ENCODE results near the gene OXTR.

Gene OXTR
- 0.44 to 0.99 (median 0.77) reads per million in 3 experiments for total RNA-seq

DNA sequence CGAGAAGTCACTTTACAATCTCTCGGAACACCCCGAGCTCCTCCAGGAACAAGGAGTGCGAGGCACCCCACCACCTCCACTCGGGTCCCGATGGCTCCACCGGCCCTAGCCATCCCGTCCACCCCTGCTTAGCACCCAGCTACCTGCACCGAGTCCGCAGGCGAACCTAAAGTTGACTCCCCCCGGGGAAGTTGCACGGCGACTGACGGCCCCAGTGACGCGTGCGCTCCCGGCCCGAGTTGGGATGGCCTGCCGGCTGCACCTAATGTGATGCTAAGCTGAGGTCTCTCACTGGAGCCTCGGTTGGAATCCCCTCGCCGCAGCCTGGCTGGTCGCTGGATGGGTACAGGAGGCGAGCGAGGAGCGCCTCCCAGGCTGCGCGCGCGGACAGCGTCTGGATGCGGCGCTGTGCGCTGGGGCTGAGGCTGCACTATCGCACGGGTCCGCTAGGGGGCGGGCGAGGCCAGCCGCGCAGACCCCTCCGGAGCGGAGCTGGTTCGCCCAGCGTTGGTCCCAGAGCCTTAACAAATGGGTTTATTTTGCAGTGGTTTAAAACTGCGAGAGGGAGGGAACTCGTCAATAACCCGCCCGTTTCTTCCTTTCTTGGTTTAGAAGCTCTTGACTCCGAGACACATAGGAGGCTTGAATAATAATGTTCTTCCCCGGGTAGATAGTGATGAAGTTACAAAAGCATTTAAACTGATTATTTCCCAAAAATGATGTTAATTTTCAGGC is at the start of gene OXTR:
Gene OXTR (minus strand): TSS at position 526 of the 735 bp plus-strand sequence. CDS start 1,426 bp downstream, outside the sequence.
- DNase-seq, result no peak

DNA sequence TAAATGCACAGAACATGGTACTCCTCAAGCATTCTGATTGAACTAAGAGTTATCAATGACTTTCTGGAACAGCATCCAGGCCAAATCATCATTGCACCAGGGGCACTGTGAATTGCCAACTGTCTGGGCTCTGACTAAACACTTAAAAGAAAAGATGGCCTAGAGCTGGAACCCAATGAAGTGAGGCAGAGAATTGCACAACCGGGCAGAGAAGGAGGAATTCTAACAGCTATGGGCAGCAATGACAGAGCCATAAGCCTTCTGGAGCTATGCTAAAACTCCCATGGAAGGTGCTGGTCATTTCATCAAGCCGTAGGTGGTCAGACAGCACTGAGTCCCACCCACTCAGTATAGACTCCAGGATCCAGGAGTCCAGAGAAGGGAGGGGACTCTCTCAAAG is 48.1 kb upstream of the OXTR start:
- DNase-seq, result no peak

DNA sequence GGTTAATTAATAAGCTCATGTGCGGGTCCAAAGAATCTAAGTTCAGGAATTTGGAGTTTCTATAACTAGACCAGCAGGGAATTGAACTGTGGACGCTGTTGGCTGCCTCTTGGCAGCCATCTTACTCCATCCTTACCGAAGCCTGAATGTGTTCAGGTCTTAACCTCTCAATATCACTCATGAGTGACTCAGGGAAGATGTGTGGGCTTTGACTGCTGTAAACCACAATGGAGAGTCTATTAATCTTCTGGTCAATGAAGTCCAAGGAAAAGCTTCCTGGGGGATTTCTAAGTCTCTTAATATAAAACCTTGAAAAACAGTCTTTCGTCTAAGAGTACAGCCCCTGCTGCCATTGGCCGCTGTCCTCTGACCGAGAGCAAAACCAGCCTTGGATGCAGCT is 46.7 kb upstream of the OXTR start:
- no peak for DNase-seq

DNA sequence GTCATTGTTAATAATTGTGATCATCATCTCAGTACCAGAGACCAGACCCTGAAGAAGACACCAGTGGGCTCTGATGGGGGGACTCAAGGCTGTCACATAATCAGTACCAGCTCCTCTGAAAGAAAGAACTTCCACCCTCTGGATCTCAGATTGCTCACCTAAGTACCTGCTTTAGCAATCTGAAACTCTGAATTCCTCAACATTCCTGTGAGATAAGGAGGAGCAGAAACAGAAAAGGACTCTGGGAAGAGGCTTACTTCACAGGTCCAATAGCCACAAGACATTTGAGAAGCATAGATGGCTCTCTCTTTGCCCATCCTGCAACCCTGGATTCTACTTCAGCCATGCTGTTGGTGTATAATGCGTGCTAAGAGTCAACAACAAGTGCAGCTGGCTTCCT is 44.0 kb upstream of the OXTR start:
- DNase-seq, result no peak

DNA sequence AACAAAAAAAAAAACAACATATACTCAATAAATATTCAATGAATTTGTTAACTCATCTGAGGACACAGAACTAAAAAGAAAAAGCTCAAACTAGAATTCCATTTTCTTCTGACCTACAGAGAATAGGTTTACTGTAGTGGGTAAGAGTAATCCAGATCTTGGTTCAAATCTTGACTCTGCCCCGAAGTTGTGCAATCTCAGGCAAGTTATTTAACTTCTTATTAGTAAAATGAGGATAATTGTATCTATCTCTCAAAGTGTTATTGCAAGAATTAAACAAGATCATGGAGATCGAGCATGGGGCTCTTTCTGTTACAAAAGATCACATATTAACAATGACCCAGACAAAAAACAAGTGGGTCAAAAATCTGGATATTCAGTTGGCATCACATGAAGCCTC is 41.1 kb upstream of the OXTR start:
- DNase-seq, result no peak

DNA sequence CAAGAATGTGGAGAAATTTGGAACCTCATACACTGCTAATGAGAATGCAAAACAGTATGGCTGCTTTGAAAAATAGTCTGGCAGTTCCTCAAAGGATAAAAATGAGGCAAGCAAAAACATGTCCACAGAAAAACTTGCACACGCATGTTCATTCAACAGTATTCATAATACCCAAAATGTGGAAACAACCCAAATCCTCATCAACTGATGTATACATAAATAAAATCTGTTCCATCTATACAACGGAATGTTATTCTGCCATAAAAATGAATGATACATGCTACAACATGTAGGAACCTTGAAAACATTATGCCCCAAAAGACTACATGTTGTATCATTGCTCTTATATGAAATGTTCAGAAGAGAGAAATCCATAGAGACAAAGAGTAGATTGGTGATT is 36.4 kb upstream of the OXTR start:
- no peak for DNase-seq

DNA sequence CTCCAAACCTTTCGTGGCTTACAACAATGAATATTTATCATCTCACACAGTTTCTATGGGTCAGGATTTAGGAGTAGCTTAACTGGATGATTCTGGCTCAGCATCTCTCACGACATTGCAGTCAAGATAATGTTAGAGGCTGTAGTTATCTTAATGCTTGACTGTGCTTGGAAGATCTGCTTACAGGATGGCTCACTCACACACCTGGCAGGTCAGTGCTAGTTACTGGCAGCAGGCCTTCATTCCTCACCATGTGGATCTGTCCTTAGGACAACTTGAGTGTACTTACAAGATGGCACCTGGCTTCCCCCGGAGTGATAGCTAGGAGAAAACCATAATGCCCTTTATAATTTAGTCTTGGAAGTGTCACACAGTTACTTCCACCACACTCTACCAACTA is 32.8 kb upstream of the OXTR start:
- DNase-seq, result no peak

DNA sequence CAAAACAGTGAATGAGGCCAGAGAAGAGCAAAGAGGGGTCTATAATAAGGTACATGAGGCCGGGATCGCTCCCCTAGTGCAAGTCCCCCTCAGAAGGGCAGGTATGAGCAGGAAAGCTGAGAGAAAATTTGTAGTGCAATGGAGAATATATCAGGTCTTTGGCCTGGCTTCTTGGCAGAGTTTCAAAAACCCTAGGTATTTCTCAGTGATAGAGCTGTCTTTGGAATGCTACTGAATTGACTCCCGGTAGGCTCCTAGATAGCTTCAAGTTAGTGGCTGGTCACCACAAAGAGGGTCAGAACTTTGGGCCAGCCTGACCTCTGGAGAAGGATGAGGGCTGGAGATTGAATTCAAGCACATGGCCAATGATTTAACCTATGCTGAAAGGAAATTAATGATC is 30.6 kb upstream of the OXTR start:
- no peak for DNase-seq

DNA sequence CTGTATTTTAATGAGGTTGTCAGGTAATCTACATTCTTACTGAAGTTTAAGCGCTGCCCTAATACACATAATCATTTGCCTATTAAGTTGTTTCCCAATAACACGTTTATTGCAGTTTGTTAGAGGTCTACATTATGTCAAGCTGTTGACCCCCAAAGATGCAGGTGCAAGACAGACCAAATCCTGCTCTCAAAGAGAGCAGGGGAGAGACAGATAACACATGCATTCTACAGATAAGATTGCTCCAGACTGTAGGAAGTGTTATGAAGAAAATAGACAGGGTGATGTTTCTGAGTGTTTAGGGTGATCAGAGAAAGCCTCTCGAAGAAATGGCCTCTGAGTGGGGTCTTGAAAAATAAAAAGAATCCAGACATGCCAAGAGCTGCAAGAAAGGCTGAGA is 24.8 kb upstream of the OXTR start:
- no peak for DNase-seq

DNA sequence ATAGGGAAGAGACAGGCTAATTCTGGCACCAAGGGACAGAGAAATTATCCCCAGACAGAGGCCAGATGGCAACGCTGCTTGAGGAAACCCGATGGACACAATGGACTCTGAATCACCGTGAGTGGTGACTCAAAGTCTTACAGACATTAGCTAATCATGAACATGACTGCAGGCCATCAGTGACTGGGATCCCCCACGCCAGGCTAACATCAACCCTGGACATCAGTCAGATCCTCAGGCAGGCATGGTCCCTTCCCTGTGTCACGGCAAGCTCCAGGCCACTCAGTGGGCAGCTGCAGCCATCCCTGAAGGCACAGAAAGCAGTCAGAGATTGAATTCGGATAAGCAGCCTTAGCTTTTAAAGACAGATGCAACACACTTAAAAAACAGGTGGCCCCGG is 23.8 kb upstream of the OXTR start:
- DNase-seq, result no peak

DNA sequence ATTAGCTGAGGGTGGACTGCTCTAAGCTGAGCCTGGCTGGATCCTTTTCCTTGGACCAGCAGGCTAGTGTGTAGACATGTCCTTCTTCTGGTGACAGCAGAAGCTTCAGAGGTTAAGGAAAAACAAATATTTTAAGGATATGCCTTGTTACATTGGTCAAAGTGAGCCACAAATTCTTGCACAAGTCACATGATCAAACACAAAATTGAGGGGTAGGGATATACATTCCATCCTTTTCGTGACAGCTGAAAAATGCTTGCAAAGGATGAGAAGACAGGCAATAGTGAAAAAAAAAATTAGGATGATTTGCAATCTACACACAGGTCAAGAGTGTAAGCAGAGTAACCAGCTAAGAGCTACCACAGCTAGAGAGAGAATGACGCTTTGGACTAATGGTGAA is 21.1 kb upstream of the OXTR start:
- no peak for DNase-seq

DNA sequence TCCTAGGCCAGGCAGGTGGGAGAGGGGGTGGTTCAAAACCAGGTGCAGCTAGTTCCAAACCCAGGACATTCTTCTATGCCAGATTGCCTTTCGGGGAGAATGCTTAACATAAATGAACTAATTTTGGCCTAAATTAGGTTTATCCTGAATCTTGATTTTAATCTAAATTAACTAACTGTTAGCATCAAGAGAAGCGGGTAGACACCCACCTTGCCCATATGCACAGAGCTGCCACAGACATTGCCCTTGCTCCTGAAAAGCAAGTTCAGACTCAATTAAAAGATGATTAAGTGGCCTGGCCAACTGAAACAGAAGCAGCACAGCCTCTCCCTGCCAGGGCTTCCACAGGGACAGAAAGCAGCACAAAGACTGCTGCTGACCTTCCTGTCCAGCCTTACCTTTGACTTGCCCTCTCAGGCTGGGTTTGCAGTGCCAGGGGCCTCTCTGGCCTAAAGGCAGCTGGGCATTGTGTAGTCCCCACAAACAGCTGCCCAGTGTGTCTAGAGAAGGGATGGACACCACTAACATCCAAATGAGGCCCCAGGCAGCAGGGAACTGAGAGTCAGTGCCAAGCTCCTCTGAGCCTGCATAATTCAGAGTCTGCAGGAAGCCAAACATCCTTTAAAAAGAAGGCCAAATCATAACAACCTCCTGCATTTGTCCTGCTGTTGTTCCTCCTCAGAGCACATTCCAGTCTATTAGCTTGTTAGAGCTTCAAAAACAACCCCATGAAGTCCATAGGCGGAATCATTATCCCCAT is 15.4 kb upstream of the OXTR start:
- no peak for DNase-seq

DNA sequence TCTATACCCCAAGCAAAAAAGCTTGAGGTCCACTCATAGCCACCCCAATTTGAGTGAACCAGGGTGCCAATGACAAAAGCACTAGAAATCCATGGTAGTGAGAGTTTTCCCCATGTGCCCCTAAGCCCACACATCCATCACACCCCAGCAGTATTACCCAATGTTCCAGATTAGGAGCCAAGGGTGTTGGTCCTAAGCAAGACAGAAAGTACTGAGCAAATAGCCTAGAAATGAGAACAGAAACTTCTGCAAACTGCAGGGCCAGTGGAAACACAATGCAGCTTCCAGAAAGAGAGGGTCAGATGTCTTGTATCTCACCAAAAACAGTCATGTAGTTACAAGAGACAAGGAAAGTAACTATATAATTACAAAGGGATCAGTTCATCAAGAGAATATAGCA is 10.9 kb upstream of the OXTR start:
- DNase-seq, result no peak

DNA sequence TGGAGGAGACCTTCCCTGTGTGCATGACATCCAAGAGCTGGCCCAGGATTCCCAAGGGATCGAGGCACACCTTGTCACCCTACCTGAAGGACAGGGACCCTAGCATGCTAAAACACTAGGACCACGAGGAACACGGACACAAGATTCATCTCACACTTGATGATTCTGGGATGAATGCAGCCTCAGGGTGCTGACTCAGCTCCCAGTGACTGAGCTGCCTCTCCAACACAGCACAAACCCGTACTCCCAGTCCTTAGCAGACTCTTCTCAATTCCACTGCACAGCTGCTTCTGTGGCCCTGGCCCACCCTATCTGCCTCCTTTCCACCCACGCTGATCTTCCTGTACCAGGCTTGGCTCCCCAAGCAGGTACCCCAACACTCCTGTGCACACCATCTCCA is 9.1 kb upstream of the OXTR start:
- DNase-seq, result no peak

DNA sequence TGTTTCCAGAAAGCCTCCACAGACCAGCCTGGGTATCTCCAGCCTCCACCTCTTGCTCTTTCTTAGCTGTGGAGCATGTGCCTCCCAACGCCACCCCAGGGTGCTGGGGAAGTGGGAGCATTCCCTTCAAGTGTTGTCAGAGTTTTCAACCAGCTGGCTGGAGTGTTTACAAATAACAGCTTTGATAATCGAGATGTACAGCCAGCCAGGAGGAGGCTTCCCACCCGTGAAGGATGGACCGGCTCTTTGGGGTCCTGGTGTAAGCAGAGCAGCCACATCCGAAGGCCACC is 8.5 kb upstream of the OXTR start:
- no peak for DNase-seq

DNA sequence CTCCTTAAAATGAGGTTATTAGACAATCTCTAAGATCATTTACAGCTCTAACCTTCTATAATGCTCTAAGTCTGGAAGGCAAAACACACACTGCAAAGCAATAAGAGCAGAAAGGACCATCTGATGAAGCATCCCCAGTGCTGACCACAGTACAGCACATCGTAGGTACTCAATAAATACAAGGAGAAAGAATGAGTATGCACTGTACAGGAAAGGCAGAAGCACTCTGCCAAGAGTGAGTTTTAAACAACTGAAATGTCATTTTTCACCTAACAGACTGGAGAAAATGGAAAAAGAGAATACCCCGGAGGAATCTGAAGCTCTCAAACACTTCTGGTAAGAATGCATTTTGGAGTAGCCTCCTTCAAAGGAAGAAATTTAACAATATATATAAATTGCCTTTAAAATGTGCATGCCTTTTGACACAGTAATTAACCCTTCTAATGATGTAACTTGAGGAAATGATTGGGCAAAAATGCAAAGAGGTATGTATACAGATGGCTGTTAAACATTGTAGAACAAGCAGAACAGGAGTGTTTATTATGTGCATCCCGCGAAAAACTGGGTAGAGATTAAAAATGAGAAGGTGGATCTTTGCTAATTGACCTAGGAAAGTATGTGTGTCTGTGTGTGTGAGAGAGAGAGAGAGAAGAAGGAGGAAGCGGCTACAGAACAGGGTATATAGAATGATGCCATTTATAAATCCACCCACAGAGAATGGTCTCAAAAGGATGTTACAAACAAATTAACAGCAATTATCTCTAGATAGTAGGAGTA is 8.0 kb upstream of the OXTR start:
- DNase-seq, result no peak

DNA sequence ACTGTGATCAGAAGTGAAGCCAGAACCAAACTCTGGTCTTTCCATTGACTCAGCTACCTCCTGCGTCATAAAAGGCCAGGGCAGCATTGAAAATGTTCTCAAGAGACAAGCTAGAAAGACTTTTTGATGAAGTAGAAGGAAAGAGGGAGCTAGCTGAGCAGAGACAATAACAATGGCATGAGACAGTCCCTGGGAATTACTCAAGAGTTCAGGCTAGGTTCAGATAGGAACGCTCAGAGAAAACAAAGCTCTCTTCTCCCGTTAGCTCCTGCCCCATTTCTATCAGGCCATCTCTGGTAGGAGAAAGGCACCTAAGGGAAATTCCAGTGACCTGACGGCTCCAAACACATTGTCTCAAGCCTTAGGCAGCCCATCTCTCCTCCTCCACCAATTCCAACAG is 7.0 kb upstream of the OXTR start:
- DNase-seq, result no peak

DNA sequence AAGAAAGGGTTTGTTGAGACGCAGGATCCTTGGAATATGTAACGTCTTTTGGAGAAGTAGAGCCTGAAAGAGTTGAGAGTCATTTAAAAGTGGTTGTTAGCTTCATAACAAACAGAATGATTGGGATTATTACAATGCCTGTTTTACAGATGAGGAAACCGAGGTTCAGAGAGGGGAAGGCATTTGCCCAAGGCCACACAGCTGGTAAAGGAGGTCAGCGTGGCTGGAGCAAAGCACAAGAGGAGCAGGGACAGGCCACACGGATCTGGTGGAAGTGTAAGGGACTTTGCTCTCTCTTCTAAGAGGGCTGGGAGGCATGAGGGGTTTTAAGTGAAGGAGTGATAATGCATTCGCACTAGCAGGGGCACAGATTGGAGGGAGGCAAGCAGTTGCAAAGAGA is 6.2 kb upstream of the OXTR start:
- DNase-seq, result no peak

DNA sequence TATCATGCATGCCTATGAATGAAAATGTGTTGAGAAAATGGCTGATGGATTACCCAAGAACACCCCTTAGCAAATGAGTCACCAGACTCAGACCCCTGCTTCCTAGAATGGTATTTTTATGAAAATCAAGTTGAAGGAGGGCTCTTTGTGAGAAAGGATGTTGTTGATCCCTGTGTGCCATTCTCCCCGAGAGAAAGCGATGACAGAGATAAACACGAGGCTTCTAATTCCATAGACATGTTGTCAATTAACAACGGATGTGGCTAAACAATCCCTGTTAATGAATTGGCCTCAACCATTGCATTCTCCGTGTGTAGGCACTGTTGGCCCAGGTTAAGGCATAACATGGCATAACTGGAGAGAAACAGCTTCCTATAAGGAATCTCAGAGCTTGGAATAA is 5.8 kb upstream of the OXTR start:
- DNase-seq, result no peak

DNA sequence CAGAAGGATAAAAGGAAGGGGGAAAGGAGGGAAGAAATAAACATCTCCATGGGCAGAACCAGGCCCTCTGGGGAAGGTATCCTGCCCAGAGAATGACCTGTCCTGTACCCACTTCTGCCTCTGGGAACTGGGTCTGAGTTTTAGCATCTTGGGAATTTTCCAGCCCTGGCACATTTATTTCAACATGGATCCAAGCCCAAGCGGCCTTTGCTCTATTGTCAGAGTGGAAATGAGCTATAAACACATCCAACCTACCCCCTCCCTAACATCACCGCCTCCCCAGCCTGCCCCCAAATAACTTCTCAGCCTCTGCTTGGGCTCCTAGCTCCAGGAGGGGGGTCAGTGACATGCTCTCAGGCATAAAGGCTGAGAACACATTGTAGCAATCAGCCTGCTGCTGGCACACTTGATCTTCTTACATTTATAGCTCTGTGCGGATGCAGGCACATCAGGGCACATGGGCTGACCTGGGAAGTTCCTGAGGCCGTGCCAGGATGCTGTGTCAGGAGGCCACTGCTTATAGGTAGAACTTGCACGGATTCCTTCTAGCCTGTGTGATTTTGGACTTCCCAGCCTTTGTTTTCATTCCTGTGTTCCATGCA is 4.6 kb upstream of the OXTR start:
- DNase-seq, result no peak

DNA sequence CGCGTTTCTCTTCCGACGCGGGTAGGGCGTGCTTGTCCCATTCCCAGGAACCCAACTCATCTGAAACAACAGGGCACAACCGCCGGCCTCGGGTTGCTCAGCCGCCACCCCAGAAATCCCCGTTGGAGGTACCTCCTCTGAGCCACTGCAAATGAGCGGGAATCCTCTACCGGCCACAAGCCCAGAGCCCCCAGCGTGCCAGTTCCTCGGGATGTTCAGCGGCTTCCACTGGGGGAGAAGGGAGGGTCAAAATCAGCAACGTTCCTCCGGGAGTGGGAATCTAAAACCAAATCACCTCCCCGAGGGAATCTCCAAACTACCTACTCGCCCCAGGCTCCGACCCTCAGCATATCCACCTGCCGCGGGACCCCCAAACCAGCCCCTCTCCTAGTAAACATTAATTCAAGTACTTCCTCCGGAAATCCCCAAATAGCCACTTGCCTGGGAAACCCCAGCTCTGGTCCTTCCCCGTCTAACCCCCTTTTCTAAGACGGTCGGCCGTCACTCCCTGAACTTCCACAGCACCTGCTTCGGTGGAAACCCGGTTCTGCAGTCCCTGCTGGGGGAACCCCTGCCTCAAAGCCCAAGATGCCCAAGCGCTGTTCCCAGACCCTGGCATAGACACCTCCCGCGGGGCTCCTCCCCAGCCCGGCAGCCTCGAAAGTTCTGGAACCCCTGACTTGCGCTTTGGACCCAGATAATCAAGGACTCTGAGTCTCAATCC is 887 bp downstream of the OXTR start:
- DNase-seq, result no peak

DNA sequence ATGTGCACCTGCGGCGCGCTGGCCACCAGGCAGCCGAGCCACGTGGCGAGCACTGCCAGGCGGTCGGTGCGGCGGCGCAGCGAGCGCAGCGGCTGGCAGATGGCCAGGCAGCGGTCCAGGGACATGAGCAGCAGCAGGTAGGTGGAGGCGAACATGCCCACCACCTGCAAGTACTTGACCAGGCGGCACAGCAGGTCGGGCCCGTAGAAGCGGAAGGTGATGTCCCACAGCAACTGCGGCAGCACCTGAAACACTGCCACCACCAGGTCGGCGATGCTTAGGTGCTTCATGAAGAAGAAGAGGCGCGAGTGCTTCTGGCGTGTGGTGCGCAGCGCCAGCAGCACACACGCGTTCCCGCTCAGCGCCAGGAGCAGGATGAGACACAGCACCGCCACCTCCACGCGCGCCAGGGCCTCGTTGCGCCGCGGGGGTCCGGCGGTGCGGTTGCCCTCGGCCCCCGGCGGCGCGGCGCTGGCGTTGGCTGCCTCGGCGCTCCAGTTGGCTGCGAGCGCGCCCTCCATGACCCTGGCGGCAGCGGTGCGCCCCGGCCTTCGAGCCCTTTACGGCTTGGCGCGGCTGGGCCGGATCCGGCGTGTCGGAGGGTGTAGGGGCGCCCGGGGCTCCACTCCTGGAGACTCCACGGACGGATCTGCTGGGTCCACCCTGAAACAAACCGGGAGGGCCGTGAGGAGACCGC is 1.6 kb downstream of the OXTR start:
- no peak for DNase-seq
